ENCODE data around the gene FOXK2. TPM values are rescaled to one million over a fixed set of nuclear protein-coding genes. Genes with fewer than 3 reads are reported as not detected.
A peak's percentile ranks its signal among the peaks of the same experiment; 100 is the strongest.
"Not testable (repeated sequence)": the region's sequence is repeated elsewhere in the genome, so short reads cannot be mapped to it uniquely, and the experiment has no call there.

FOXK2 gene
- polyA plus RNA-seq, 2 of the 4 experiments (the other 2 are of a cell fraction): 34.8 to 39.2 TPM

DNA sequence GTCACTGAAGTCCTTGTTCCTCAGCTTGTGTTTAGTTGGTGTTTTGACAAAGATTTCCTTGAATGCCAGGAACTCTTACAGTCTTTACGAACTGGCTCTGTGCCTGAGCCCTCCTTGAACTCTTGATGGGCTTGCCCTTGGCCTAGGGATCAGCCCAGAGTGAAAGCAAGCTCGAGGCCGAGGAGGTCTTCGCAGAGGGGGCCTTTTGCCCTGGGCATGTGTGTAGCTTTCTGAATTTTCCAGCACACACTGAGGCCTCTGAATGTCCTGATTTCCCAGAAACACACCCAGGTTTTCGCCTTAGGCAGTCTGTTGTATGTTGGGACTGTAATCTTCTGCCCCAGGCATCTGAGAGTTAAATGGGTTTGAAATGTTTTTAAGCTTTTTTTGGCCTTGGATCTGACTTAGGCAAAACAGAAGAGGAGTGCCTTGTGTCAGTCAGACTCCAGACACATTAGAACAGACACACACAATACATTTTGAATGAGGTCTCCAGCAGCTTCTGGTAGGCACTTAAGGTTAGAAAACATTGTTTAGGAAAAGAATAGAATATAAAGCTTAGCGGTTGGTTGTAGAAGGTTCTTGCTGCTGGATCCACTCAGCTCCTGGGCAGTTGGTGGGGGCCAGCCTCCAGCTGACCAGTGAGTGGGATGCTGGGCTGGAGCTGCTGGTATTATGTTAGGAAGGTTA lies 17.1 kb downstream of the FOXK2 start:
- 41% methylated on average over 6 of the region's 6 CpGs for WGBS (ENCODE audit: missing lambda C conversion rate)
- Histone ChIP-seq H3K27ac (peak overlapping the region; percentile 0 to 61; a peak in 4 of 6 replicates), H3K9me3 (no peaks in the 10 kb centered on the region), H3K4me1 (peaks cover 41% of the 10 kb centered on the region), H3K4me3 (no peak overlapping the region), H3K4me2 (peak overlapping the region; percentile 43)
- TF ChIP-seq, protein P1, sequence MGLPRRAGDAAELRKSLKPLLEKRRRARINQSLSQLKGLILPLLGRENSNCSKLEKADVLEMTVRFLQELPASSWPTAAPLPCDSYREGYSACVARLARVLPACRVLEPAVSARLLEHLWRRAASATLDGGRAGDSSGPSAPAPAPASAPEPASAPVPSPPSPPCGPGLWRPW (IDR thresholded peaks at IDR 0.05): no peak
- TF ChIP-seq ZSCAN20 (CRISPR knock-in tag; IDR thresholded peaks at IDR 0.05) (no peak), HOXB13 (CRISPR knock-in tag; IDR thresholded peaks at IDR 0.05; ENCODE audit: low read depth) (no peak)
- no peak for DNase-seq (ENCODE audit: low read depth in 1 of 2, low spot score in 1 of 2)
- ATAC-seq: peak; percentile 21 to 48; a peak in 3 of 6 replicates
- no peak for FAIRE-seq
- ChIA-PET CTCF (interaction anchor here (0.5 to 5.3 kb wide), 19 partner anchors 8 to 422 kb away, joined by 3 to 33 read pairs (median 3); no protein-coding TSS in a partner anchor), POLR2A (interaction anchor here (1.3 kb wide), 1 partner anchor 17 kb away, joined by 7 read pairs; the partner anchor contains the start of gene FOXK2)

DNA sequence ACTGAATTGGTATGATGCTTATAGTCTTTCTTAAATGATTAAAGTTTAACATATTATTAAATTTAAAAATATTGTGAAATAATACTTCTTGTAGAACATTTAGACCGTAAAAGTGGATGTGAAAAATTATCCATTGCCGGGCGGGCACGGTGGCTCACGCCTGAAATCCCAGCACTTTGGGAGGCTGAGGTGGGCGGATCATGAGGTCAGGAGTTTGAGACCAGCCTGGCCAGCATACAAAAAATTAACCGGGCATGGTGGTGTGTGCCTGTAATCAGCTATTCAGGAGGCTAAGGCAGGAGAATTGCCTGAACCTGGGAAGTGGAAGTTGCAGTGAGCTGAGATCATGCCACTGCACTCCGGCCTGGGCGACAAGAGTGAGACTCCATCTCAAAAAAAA lies 17.7 kb downstream of the FOXK2 start:
- H3K27ac ChIP-seq: peak overlapping the region in 1 of 2 experiments; percentile 61; a peak in 3 of 6 replicates
- not testable (repeated sequence) for FAIRE-seq

DNA sequence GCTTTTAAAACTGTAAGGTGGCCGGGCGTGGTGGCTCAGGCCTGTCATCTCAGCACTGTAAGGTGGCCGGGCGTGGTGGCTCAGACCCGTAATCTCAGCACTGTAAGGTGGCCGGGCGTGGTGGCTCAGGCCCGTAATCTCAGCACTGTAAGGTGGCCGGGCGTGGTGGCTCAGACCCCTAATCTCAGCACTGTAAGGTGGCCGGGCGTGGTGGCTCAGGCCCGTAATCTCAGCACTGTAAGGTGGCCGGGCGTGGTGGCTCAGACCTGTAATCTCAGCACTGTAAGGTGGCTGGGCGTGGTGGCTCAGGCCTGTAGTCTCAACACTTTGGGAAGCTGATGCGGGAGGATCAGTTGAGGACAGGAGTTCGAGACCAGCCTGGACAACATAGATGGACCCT lies 19.5 kb downstream of the FOXK2 start:
- POLR2A ChIA-PET; DNase-seq (ENCODE audit: low read depth in 1 of 2, low spot score in 1 of 2); H3K27ac ChIP-seq; H3K4me3 ChIP-seq; FAIRE-seq; ATAC-seq; H3K4me2 ChIP-seq; H3K9me3 ChIP-seq: not testable (repeated sequence)
- H3K4me1 ChIP-seq: peaks cover 38% of the 10 kb centered on the region
- WGBS (ENCODE audit: missing lambda C conversion rate): 88% methylated on average over 17 of the region's 18 CpGs
- CTCF ChIA-PET: interaction anchor here (0.6 to 5.3 kb wide), 8 partner anchors 10 to 303 kb away, joined by 3 to 33 read pairs (median 3); no protein-coding TSS in a partner anchor

More for the DNA sequence above, 17.7 kb downstream of the FOXK2 start:
- Histone ChIP-seq H3K4me2 (peak overlapping the region; percentile 43), H3K4me1 (peaks cover 38% of the 10 kb centered on the region)
- ChIA-PET POLR2A (interaction anchor here (0.6 to 1.3 kb wide), 2 partner anchors 12 to 18 kb away, joined by 3 to 7 read pairs; partner anchors contain the start of gene FOXK2), CTCF (interaction anchor here (0.6 to 5.3 kb wide), 14 partner anchors 8 to 186 kb away, joined by 3 to 33 read pairs (median 4); no protein-coding TSS in a partner anchor)
- DNase-seq (ENCODE audit: low read depth in 1 of 2, low spot score in 1 of 2); ATAC-seq; H3K4me3 ChIP-seq; H3K9me3 ChIP-seq: not testable (repeated sequence)
- 77% methylated on average over 9 of the region's 9 CpGs for WGBS (ENCODE audit: missing lambda C conversion rate)

DNA sequence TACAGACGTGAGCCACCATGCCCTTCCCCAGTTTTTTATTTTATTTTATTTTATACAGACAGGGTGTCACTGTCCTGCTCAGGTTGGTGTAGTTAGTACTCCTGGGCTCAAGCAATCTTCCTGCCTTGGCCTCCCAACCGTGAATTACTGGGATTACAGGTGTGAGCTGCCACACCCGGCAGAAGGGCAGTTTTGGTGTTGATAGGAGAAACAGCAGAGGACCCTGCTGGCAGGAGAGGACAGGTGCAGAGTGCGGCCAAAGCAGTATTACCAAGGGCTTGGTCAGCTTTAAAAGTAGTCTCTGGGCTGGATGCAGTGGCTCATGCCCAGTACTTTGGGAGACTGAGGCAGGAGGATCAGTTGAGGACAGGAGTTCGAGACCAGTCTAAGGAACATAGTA lies 22.9 kb downstream of the FOXK2 start:
- ChIA-PET POLR2A (no interaction called here), CTCF (interaction anchor here (1.1 to 1.9 kb wide), 6 partner anchors 9 to 48 kb away, joined by 3 to 11 read pairs (median 4); no protein-coding TSS in a partner anchor)
- no peak overlapping the region for H3K4me2 ChIP-seq
- peaks cover 13% of the 10 kb centered on the region for H3K4me1 ChIP-seq
- 0 out of 6 replicates have a peak, but pooled peaks of 1 of the 2 experiments have one; percentile 34 for ATAC-seq
- no peak for TF ChIP-seq CEBPB (IDR thresholded peaks at IDR 0.05)
- TF ChIP-seq MAFK (IDR thresholded peaks at IDR 0.05; ENCODE audit: partially characterized antibody): no peak
- no peak for TF ChIP-seq GATA3 (IDR thresholded peaks at IDR 0.05; ENCODE audit: borderline replicate concordance)
- TF ChIP-seq, protein P2, sequence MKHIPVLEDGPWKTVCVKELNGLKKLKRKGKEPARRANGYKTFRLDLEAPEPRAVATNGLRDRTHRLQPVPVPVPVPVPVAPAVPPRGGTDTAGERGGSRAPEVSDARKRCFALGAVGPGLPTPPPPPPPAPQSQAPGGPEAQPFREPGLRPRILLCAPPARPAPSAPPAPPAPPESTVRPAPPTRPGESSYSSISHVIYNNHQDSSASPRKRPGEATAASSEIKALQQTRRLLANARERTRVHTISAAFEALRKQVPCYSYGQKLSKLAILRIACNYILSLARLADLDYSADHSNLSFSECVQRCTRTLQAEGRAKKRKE (CRISPR knock-in tag; IDR thresholded peaks at IDR 0.05; ENCODE audit: low read depth): no peak
- TF ChIP-seq RNF2 (IDR thresholded peaks at IDR 0.05; ENCODE audit: borderline replicate concordance, low read depth): no peak
- no peak overlapping the region for H3K27ac ChIP-seq
- no peaks in the 10 kb centered on the region for H3K9me3 ChIP-seq
- no peak for FAIRE-seq
- no peak for DNase-seq (ENCODE audit: low read depth in 1 of 2, low spot score in 1 of 2)
- no peak overlapping the region for H3K4me3 ChIP-seq
- WGBS (ENCODE audit: missing lambda C conversion rate): 96% methylated on average over 5 of the region's 5 CpGs

DNA sequence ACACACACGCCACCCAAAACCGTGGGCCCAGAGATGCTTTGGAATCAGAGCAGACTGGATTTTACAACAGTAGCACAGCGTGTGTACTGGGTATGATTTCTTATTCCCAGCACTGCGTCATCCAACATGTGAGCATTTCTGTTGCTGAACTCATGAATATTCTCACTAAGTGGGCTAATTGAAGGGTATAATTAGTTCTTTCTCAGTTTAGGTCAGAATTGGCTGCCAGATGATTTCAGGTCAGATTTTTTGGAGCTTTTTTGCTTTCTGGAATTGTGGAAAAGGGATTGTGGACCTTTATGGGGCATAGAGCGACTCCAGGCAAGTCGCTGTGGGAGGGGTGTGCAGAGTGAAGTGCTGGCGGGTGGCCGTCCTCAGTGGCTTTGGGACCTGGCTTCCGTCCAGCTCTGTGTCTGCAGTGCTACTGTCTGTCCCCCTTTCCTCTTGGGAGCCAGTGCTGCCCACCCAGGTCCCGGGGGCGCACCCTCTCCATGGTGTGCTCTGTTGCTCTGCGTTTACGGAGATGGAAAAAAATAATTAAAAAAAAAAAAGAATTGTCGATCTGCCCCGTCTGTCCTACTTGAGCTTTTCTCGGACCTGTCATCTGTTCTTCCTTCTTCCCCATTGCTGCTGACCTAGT lies 25.0 kb downstream of the FOXK2 start:
- WGBS (ENCODE audit: missing lambda C conversion rate): 93% methylated on average over 16 of the region's 16 CpGs
- H3K9me3 ChIP-seq: no peaks in the 10 kb centered on the region
- ATAC-seq (no peak), FAIRE-seq (no peak), DNase-seq (ENCODE audit: low read depth in 1 of 2, low spot score in 1 of 2) (no peak)
- ChIA-PET CTCF (interaction anchor here (0.9 to 2.1 kb wide), 7 partner anchors 8 to 192 kb away, joined by 3 to 19 read pairs (median 3); no protein-coding TSS in a partner anchor), POLR2A (no interaction called here)
- H3K4me2 ChIP-seq: no peak overlapping the region
- H3K4me1 ChIP-seq: peaks cover 12% of the 10 kb centered on the region
- TF ChIP-seq FOSB (CRISPR knock-in tag; IDR thresholded peaks at IDR 0.05) (no peak), HEYL (CRISPR knock-in tag; IDR thresholded peaks at IDR 0.05) (no peak), KDM5A (IDR thresholded peaks at IDR 0.05) (no peak), NFE2L2 (conservative IDR thresholded peaks at IDR 0.05; ENCODE audit: low read length) (no peak), ZFP36 (IDR thresholded peaks at IDR 0.05; ENCODE audit: borderline replicate concordance, partially characterized antibody) (no peak)
- no peak overlapping the region for H3K4me3 ChIP-seq
- no peak overlapping the region for H3K27ac ChIP-seq
